Trophoblast cell (in vitro differentiated cells and primary cell): ENCODE data around the gene EID1. TPM values are rescaled to one million over a fixed set of nuclear protein-coding genes. Genes with fewer than 3 reads are reported as not detected.

Source experiments
- DNase-seq, 2 donors: peaks; one replicate each; pipeline ENCODE4 v3.0.0-alpha.2; 2016
- H2AFZ ChIP-seq: 2 replicates; pipeline ENCODE4 v1.6.1; 2013; ENCODE audit warnings: low read length, moderate library complexity, mild to moderate bottlenecking; ENCODE audit not compliant: insufficient read depth, poor library complexity
- H2AK5ac ChIP-seq: 2 replicates; pipeline ENCODE4 v1.6.1; 2013; ENCODE audit warnings: mild to moderate bottlenecking, low read length
- H2BK120ac ChIP-seq: 2 replicates; pipeline ENCODE4 v1.6.1; 2013; ENCODE audit warnings: low read length, mild to moderate bottlenecking, moderate library complexity; ENCODE audit not compliant: insufficient read depth, poor library complexity
- H2BK12ac ChIP-seq: 2 replicates; pipeline ENCODE4 v1.6.1; 2013; ENCODE audit warnings: mild to moderate bottlenecking, low read length, moderate library complexity
- H2BK5ac ChIP-seq: 2 replicates; pipeline ENCODE4 v1.6.1; 2013; ENCODE audit warnings: low read length, low read depth, moderate library complexity, mild to moderate bottlenecking; ENCODE audit not compliant: poor library complexity
- H3K14ac ChIP-seq: 2 replicates; pipeline ENCODE4 v1.6.1; 2013; ENCODE audit warnings: mild to moderate bottlenecking, low read length
- H3K18ac ChIP-seq: 2 replicates; pipeline ENCODE4 v1.6.1; 2013; ENCODE audit warnings: mild to moderate bottlenecking, low read length
- H3K23ac ChIP-seq: 2 replicates; pipeline ENCODE4 v1.6.1; 2013; ENCODE audit warnings: low read length
- H3K27ac ChIP-seq: 2 replicates; pipeline ENCODE4 v1.5.1; 2013; ENCODE audit warnings: low read depth, mild to moderate bottlenecking, inconsistent platforms, low read length, moderate library complexity
- H3K27me3 ChIP-seq: 2 replicates; pipeline ENCODE4 v1.6.1; 2013; ENCODE audit warnings: inconsistent platforms, mild to moderate bottlenecking, low read length, moderate library complexity; ENCODE audit not compliant: insufficient read depth
- H3K36me3 ChIP-seq, 2 experiments: 1 replicate in 1 of 2; 2 replicates in 1 of 2; pipeline ENCODE4 v1.6.1; 2013; ENCODE audit warnings: low read length in 2 of 2, mild to moderate bottlenecking in 2 of 2, moderate library complexity in 1 of 2; ENCODE audit not compliant: insufficient read depth in 2 of 2, control insufficient read depth in 1 of 2
- H3K4ac ChIP-seq: 2 replicates; pipeline ENCODE4 v1.6.1; 2013; ENCODE audit warnings: low read depth, mild to moderate bottlenecking, low read length, moderate library complexity
- H3K4me1 ChIP-seq, 2 experiments: 1 replicate in 1 of 2; 2 replicates in 1 of 2; pipeline ENCODE4 v1.6.1; 2013; ENCODE audit warnings: low read length in 2 of 2, mild to moderate bottlenecking in 2 of 2, moderate library complexity in 1 of 2; ENCODE audit not compliant: insufficient read depth in 2 of 2, control insufficient read depth in 1 of 2
- H3K4me2 ChIP-seq: 2 replicates; pipeline ENCODE4 v1.6.1; 2013; ENCODE audit warnings: inconsistent platforms, mild to moderate bottlenecking, low read length, moderate library complexity
- H3K4me3 ChIP-seq: 2 replicates; pipeline ENCODE4 v1.5.1; 2013; ENCODE audit warnings: mild to moderate bottlenecking, low read depth, low read length, inconsistent platforms
- H3K79me1 ChIP-seq: one replicate; pipeline ENCODE4 v1.6.1; 2013; ENCODE audit warnings: low read length
- H3K79me2 ChIP-seq: 2 replicates; pipeline ENCODE4 v1.6.1; 2013; ENCODE audit warnings: low read length, mild to moderate bottlenecking; ENCODE audit not compliant: control insufficient read depth, insufficient read depth, poor library complexity
- H3K9ac ChIP-seq: 2 replicates; pipeline ENCODE4 v1.6.1; 2013; ENCODE audit warnings: mild to moderate bottlenecking, low read length
- H3K9me3 ChIP-seq: 2 replicates; pipeline ENCODE4 v1.6.1; 2013; ENCODE audit warnings: low read depth, mild to moderate bottlenecking, control low read depth, inconsistent platforms, low read length; ENCODE audit not compliant: insufficient read depth
- H4K12ac ChIP-seq: 2 replicates; pipeline ENCODE4 v1.6.1; 2013; ENCODE audit warnings: low read depth, mild to moderate bottlenecking, low read length, moderate library complexity
- H4K8ac ChIP-seq: 2 replicates; pipeline ENCODE4 v1.6.1; 2013; ENCODE audit warnings: low read depth, mild to moderate bottlenecking, low read length, moderate library complexity
- H4K91ac ChIP-seq: one replicate; pipeline ENCODE4 v1.6.1; 2013; ENCODE audit warnings: low read depth, mild to moderate bottlenecking, low read length, moderate library complexity
- WGBS: extraction: QIAGEN DNeasy Blood & Tissue Kit; methylation state at CpG from one replicate; pipeline ENCODE4 v1.1.7; 2013; ENCODE audit warnings: missing lambda C conversion rate; ENCODE audit not compliant: insufficient read length, insufficient coverage; ENCODE audit errors: extremely low coverage; 5-methylcytosine and 5-hydroxymethylcytosine counted together
- polyA plus RNA-seq: library from polyadenylated mRNA; stranded (reverse); fragments of 200-250 nt; gene quantifications from 2 replicates; pipeline ENCODE4 v1.2.3, GENCODE V29; 2013

The EID1 gene, protein sequence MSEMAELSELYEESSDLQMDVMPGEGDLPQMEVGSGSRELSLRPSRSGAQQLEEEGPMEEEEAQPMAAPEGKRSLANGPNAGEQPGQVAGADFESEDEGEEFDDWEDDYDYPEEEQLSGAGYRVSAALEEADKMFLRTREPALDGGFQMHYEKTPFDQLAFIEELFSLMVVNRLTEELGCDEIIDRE
- polyA plus RNA-seq: 78.6 and 80.1 TPM in 2 replicates

DNA sequence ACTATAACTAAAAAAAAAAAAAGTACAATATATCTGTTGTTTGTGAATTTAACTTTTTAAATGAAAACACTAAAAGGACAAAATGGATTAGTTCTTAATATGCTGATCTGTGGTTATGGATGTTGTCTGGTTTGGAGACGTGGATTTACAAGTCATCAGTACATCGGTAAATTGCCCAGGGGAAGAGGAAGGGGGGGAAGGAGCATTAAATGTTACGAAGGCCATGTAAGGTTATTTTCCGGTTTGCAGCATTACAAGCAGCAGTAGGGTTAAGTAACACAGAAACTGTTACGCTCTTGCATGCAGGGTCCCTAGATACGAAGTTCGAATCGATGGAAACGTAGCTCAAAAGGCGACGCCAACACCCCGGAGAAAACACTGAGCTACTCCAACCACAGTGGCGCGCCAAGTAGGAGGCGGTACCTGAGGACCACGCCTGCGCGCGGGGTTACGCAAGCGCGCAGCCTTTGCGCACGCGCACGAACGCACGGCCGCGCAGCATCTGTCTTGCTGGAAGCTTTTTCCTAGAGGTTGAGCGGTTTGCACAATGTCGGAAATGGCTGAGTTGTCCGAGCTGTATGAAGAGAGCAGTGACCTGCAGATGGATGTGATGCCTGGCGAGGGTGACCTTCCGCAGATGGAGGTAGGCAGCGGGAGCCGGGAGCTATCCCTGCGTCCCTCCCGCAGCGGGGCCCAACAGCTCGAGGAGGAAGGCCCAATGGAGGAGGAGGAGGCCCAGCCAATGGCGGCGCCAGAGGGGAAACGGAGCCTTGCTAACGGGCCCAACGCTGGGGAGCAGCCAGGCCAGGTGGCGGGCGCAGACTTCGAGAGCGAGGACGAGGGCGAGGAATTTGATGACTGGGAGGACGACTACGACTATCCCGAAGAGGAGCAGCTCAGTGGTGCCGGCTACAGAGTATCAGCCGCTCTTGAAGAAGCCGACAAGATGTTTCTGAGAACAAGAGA is at the start of gene EID1:
Gene EID1 (plus strand): TSS at position 505 of the 966 bp plus-strand sequence. CDS start 43 bp downstream, at position 548.
- Histone ChIP-seq H3K79me2 (peaks cover 4% of the 10 kb centered on the region), H3K9me3 (no peaks in the 10 kb centered on the region), H2BK12ac (no peak within 1 kb of the TSS), H3K9ac (peak within 1 kb of the TSS; percentile 77), H3K27me3 (no peaks in the 10 kb centered on the region), H3K36me3 (no peaks in the 10 kb centered on the region), H3K23ac (no peak within 1 kb of the TSS), H3K4me2 (peak within 1 kb of the TSS; percentile 78), H3K79me1 (peaks cover 7% of the 10 kb centered on the region), H4K91ac (peak within 1 kb of the TSS; percentile 22), H3K14ac (peak within 1 kb of the TSS; percentile 40), H3K27ac (peak within 1 kb of the TSS; percentile 31), H2BK5ac (no peak within 1 kb of the TSS), H3K4me3 (peak within 1 kb of the TSS; percentile 86), H2AFZ (peak within 1 kb of the TSS; percentile 79), H4K12ac (peak within 1 kb of the TSS; percentile 78), H2BK120ac (no peak within 1 kb of the TSS), H2AK5ac (no peak within 1 kb of the TSS), H4K8ac (peak within 1 kb of the TSS; percentile 81), H3K4me1 (no peaks in the 10 kb centered on the region), H3K18ac (peak within 1 kb of the TSS; percentile 43), H3K4ac (peak within 1 kb of the TSS; percentile 8)
- no CpG with 5 or more reads among the region's 58 CpGs for WGBS
- peak; percentile 97 to 99 for DNase-seq

DNA sequence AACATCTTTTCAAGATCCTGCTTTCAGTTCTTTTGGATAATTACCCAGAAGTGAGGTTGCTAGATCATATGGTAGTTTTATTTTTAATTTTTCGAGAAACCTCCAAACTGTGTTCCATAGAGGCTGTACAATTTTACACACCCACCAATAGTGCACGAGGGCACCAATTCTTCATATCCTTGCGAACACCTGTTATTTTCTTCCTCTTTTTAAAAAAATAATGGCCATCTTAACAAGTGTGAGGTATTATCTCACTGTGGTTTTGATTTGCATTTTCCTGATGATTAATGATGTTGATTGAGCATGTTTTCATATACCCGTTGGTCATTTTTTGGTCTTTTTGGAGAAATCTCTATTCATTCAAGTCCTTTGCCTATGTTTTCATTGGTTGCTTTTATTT is 49.5 kb upstream of the EID1 start:
- no CpG with 5 or more reads among the region's 4 CpGs for WGBS
- no peak overlapping the region for H2BK5ac ChIP-seq
- DNase-seq: no peak
- no peak overlapping the region for H3K23ac ChIP-seq
- no peaks in the 10 kb centered on the region for H3K79me2 ChIP-seq
- no peaks in the 10 kb centered on the region for H3K79me1 ChIP-seq
- no peak overlapping the region for H3K27ac ChIP-seq
- H3K18ac ChIP-seq: no peak overlapping the region
- H3K4me1 ChIP-seq: peaks cover 4 to 5% of the 10 kb centered on the region in 2 experiments
- no peak overlapping the region for H3K14ac ChIP-seq
- H2AK5ac ChIP-seq: no peak overlapping the region
- no peak overlapping the region for H3K4me2 ChIP-seq
- no peak overlapping the region for H4K12ac ChIP-seq
- H2AFZ ChIP-seq: no peak overlapping the region
- H3K9ac ChIP-seq: no peak overlapping the region
- no peak overlapping the region for H4K8ac ChIP-seq
- H2BK12ac ChIP-seq: no peak overlapping the region
- no peaks in the 10 kb centered on the region for H3K9me3 ChIP-seq
- H2BK120ac ChIP-seq: no peak overlapping the region
- H3K4me3 ChIP-seq: no peak overlapping the region
- no peak overlapping the region for H3K4ac ChIP-seq
- H4K91ac ChIP-seq: no peak overlapping the region
- no peaks in the 10 kb centered on the region for H3K36me3 ChIP-seq
- no peaks in the 10 kb centered on the region for H3K27me3 ChIP-seq

DNA sequence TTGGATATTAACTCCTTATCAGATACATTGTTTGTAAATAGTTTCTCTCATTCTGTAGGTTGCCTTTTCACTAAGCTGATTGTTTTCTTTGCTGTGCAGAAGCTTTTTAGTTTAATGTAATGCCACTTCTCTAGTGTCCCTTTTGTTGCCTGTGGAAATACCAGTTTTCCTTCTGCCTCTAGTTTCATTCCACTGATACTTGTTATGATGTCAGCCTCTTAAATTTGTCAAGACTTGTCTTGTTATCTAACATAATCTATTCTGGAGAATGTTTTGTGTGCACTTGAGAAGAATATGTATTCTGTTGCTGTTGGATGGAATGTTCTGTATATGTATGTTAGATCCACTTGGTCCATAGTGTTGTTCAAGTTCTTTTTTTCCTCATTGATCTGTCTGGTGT is 49.0 kb upstream of the EID1 start:
- Histone ChIP-seq H2AK5ac (no peak overlapping the region), H3K23ac (no peak overlapping the region), H3K36me3 (no peaks in the 10 kb centered on the region), H3K4me1 (peaks cover 6 to 7% of the 10 kb centered on the region in 2 experiments), H4K8ac (no peak overlapping the region), H3K27ac (no peak overlapping the region), H3K14ac (no peak overlapping the region), H3K4me3 (no peak overlapping the region), H3K79me2 (no peaks in the 10 kb centered on the region), H3K4ac (no peak overlapping the region), H2BK120ac (no peak overlapping the region), H2BK12ac (no peak overlapping the region), H2BK5ac (no peak overlapping the region), H3K9me3 (no peaks in the 10 kb centered on the region), H3K79me1 (peaks cover 1% of the 10 kb centered on the region), H2AFZ (no peak overlapping the region), H3K9ac (no peak overlapping the region), H4K12ac (no peak overlapping the region), H3K18ac (no peak overlapping the region), H3K27me3 (no peaks in the 10 kb centered on the region), H3K4me2 (no peak overlapping the region), H4K91ac (no peak overlapping the region)
- peak; percentile 15 to 82 for DNase-seq

DNA sequence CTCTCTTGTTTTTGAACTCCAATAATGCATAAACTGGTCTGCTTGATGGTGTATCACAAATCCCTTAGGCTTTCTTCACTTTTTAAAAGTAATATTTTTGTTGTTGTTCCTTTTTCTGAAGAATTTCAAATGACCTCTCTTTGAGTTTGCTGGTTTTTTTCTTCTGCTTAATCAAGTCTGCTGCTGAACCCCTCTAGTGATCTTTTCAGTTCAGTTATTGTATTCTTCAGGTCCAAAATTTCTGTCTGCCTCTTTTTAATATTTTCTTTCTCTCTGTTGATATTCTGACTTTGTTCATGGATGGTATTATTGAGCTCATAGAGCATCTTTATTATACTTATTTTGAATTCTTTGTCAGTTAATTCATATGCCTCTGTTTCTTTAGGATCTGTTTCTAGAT is 45.3 kb upstream of the EID1 start:
- Histone ChIP-seq H4K91ac (no peak overlapping the region), H2AFZ (no peak overlapping the region), H2AK5ac (no peak overlapping the region), H3K27me3 (no peaks in the 10 kb centered on the region), H3K23ac (no peak overlapping the region), H3K79me1 (peaks cover 2% of the 10 kb centered on the region), H2BK12ac (no peak overlapping the region), H3K9me3 (no peaks in the 10 kb centered on the region), H3K4me3 (no peak overlapping the region), H3K4ac (no peak overlapping the region), H3K14ac (no peak overlapping the region), H2BK120ac (no peak overlapping the region), H3K36me3 (no peaks in the 10 kb centered on the region), H3K27ac (no peak overlapping the region), H3K4me1 (peaks cover 7 to 8% of the 10 kb centered on the region in 2 experiments), H3K4me2 (no peak overlapping the region), H4K8ac (no peak overlapping the region), H3K9ac (no peak overlapping the region), H2BK5ac (no peak overlapping the region), H3K79me2 (no peaks in the 10 kb centered on the region), H4K12ac (no peak overlapping the region), H3K18ac (no peak overlapping the region)
- no peak for DNase-seq
